ENCODE results near the gene SMARCA2. TPM values are rescaled to one million over a fixed set of nuclear protein-coding genes. Genes with fewer than 3 reads are reported as not detected.

SMARCA2 gene
- total and polyA plus RNA-seq, 4 donors, result 18.8 to 67.0 (median 41.1) TPM

GRCh38 chr9:2227144-2227867 lies 212.2 kb downstream of the SMARCA2 start:
- Histone ChIP-seq H3K4me3 (ENCODE audit: low read depth in 1 of 3, low read length in 3 of 3) (no peak overlapping the region), H3K9ac (ENCODE audit: low read depth in 1 of 2, low read length in 2 of 2) (no peak overlapping the region), H3K27ac (ENCODE audit: low read depth in 1 of 2, low read length in 2 of 2) (no peak overlapping the region), H3K4me1 (ENCODE audit: control insufficient read depth in 4 of 4, insufficient read depth in 4 of 4, low read length in 3 of 4) (no peaks in the 10 kb centered on the region), H3K36me3 (ENCODE audit: control insufficient read depth in 4 of 4, insufficient read depth in 3 of 4, low read depth in 1 of 4, low read length in 3 of 4) (no peaks in the 10 kb centered on the region), H3K27me3 (ENCODE audit: control insufficient read depth in 4 of 4, insufficient read depth in 4 of 4, low read length in 3 of 4) (no peaks in the 10 kb centered on the region), H3K9me3 (ENCODE audit: control insufficient read depth in 4 of 4, low read length in 3 of 4) (no peaks in the 10 kb centered on the region)
- TF ChIP-seq FOXA1 (IDR thresholded peaks at IDR 0.05), result no peak
- 93% methylated on average over 4 of the region's 4 CpGs for WGBS
- DNase-seq (ENCODE audit: low spot score), result no peak

GRCh38 chr9:2228132-2228531 lies 213.0 kb downstream of the SMARCA2 start:
- H3K9me3 ChIP-seq (ENCODE audit: control insufficient read depth in 4 of 4, low read length in 3 of 4), result no peaks in the 10 kb centered on the region
- H3K27ac ChIP-seq (ENCODE audit: low read depth in 1 of 2, low read length in 2 of 2), result no peak overlapping the region
- no peaks in the 10 kb centered on the region for H3K4me1 ChIP-seq (ENCODE audit: control insufficient read depth in 4 of 4, insufficient read depth in 4 of 4, low read length in 3 of 4)
- H3K9ac ChIP-seq (ENCODE audit: low read depth in 1 of 2, low read length in 2 of 2), result no peak overlapping the region
- peak; percentile 55 for DNase-seq (ENCODE audit: low spot score)
- H3K27me3 ChIP-seq (ENCODE audit: control insufficient read depth in 4 of 4, insufficient read depth in 4 of 4, low read length in 3 of 4), result no peaks in the 10 kb centered on the region
- TF ChIP-seq REST (IDR thresholded peaks at IDR 0.05) (no peak), RAD21 (IDR thresholded peaks at IDR 0.05) (peak; percentile 60 to 72)
- no peaks in the 10 kb centered on the region for H3K36me3 ChIP-seq (ENCODE audit: control insufficient read depth in 4 of 4, insufficient read depth in 3 of 4, low read depth in 1 of 4, low read length in 3 of 4)
- WGBS, result 53% methylated on average over 2 of the region's 2 CpGs
- H3K4me3 ChIP-seq (ENCODE audit: low read depth in 1 of 3, low read length in 3 of 3), result no peak overlapping the region

- WGBS, result 87% methylated on average over 2 of the region's 2 CpGs
- no peak overlapping the region for H3K4me3 ChIP-seq (ENCODE audit: low read depth in 1 of 3, low read length in 3 of 3)
- H3K36me3 ChIP-seq (ENCODE audit: control insufficient read depth in 4 of 4, insufficient read depth in 3 of 4, low read depth in 1 of 4, low read length in 3 of 4), result no peaks in the 10 kb centered on the region
- no peaks in the 10 kb centered on the region for H3K9me3 ChIP-seq (ENCODE audit: control insufficient read depth in 4 of 4, low read length in 3 of 4)
- DNase-seq (ENCODE audit: low spot score), result no peak
- no peak overlapping the region for H3K27ac ChIP-seq (ENCODE audit: low read depth in 1 of 2, low read length in 2 of 2)
- H3K9ac ChIP-seq (ENCODE audit: low read depth in 1 of 2, low read length in 2 of 2), result no peak overlapping the region
- no peaks in the 10 kb centered on the region for H3K4me1 ChIP-seq (ENCODE audit: control insufficient read depth in 4 of 4, insufficient read depth in 4 of 4, low read length in 3 of 4)
- TF ChIP-seq HNF4A (conservative IDR thresholded peaks at IDR 0.05), result no peak
- no peak for TF ChIP-seq EGR1 (IDR thresholded peaks at IDR 0.05; ENCODE audit: low read depth in 2 of 2)
- no peaks in the 10 kb centered on the region for H3K27me3 ChIP-seq (ENCODE audit: control insufficient read depth in 4 of 4, insufficient read depth in 4 of 4, low read length in 3 of 4)
These were observed 213.5 kb downstream of the SMARCA2 start for GRCh38 chr9:2228641-2229040.

- TF ChIP-seq ZBTB33 (IDR thresholded peaks at IDR 0.05), result no peak
- no peak for TF ChIP-seq RXRA (IDR thresholded peaks at IDR 0.05)
- TF ChIP-seq ATF3 (IDR thresholded peaks at IDR 0.05), result no peak
- no peak for TF ChIP-seq REST (IDR thresholded peaks at IDR 0.05)
- TF ChIP-seq HNF4G (IDR thresholded peaks at IDR 0.05), result no peak
- no peak for TF ChIP-seq MAX (IDR thresholded peaks at IDR 0.05)
- no peak for TF ChIP-seq EGR1 (IDR thresholded peaks at IDR 0.05; ENCODE audit: low read depth in 2 of 2)
- TF ChIP-seq NR2F2 (IDR thresholded peaks at IDR 0.05), result no peak
- no peak for TF ChIP-seq HNF4A (conservative IDR thresholded peaks at IDR 0.05)
- no peak for TF ChIP-seq YY1 (IDR thresholded peaks at IDR 0.05)
- no peaks in the 10 kb centered on the region for H3K9me3 ChIP-seq (ENCODE audit: control insufficient read depth in 4 of 4, low read length in 3 of 4)
- H3K36me3 ChIP-seq (ENCODE audit: control insufficient read depth in 4 of 4, insufficient read depth in 3 of 4, low read depth in 1 of 4, low read length in 3 of 4), result no peaks in the 10 kb centered on the region
- no peak overlapping the region for H3K9ac ChIP-seq (ENCODE audit: low read depth in 1 of 2, low read length in 2 of 2)
- H3K4me1 ChIP-seq (ENCODE audit: control insufficient read depth in 4 of 4, insufficient read depth in 4 of 4, low read length in 3 of 4), result no peaks in the 10 kb centered on the region
- 71% methylated on average over 3 of the region's 3 CpGs for WGBS
- H3K27ac ChIP-seq (ENCODE audit: low read depth in 1 of 2, low read length in 2 of 2), result no peak overlapping the region
- H3K27me3 ChIP-seq (ENCODE audit: control insufficient read depth in 4 of 4, insufficient read depth in 4 of 4, low read length in 3 of 4), result no peaks in the 10 kb centered on the region
- DNase-seq (ENCODE audit: low spot score), result no peak
- no peak overlapping the region for H3K4me3 ChIP-seq (ENCODE audit: low read depth in 1 of 3, low read length in 3 of 3)
These were observed 214.1 kb downstream of the SMARCA2 start for GRCh38 chr9:2229109-2229721.

Data from liver (tissue), 9 donors.